PC-3 (cell line): ENCODE results near the gene L3MBTL1. TPM values are rescaled to one million over a fixed set of nuclear protein-coding genes. Genes with fewer than 3 reads are reported as not detected.

ENCODE experiments used
- ATAC-seq: fragments of 200-7000 bp; cut with Tn5 transposase; 2 replicates; pipeline ENCODE4 v1.9.1; 2020; ENCODE audit warnings: mild to moderate bottlenecking, moderate library complexity
- BruUV-seq: library from RNA; stranded (reverse); fragments of 400-500 nt; replicated peaks from 2 replicates; lab custom pipeline; 2021; lab: Mats Ljungman, UMichigan
- CTCF ChIA-PET: fragments of 300-600 bp; sonication (Branson Sonifier 250); formaldehyde crosslinking; loops from one replicate; lab custom pipeline; 2022; ENCODE audit warnings: antibody characterized with exemption; lab: Charles Lee
- POLR2A ChIA-PET: fragments of 300-600 bp; sonication (Branson Sonifier 250); formaldehyde crosslinking; loops from one replicate; lab custom pipeline; 2022; ENCODE audit warnings: antibody characterized with exemption; ENCODE audit not compliant: unreplicated experiment; lab: Charles Lee
- DNase-seq: peaks from one replicate; pipeline ENCODE4 v3.0.0-alpha.2; 2015
- H2AFZ ChIP-seq: fragments of 300-600 bp; sonication (generic); 2 replicates; pipeline ENCODE4 v1.6.0; 2016; ENCODE audit warnings: antibody characterized with exemption, low read length
- H3F3A ChIP-seq: fragments of 300-600 bp; sonication (generic); one replicate; pipeline ENCODE4 v1.6.0; 2017; ENCODE audit warnings: antibody characterized with exemption, low read length, control low read depth, mild to moderate bottlenecking; ENCODE audit not compliant: unreplicated experiment
- H3K27ac ChIP-seq: fragments of 300-600 bp; sonication (generic); 2 replicates; pipeline ENCODE4 v1.5.1; 2016; ENCODE audit warnings: mild to moderate bottlenecking, low read length
- H3K27me3 ChIP-seq: fragments of 300-600 bp; sonication (generic); 2 replicates; pipeline ENCODE4 v1.6.1; 2016; ENCODE audit warnings: low read length, mixed read lengths
- H3K36me3 ChIP-seq: fragments of 300-600 bp; sonication (generic); 2 replicates; pipeline ENCODE4 v1.6.1; 2016; ENCODE audit warnings: low read depth, mixed run types, low read length, mixed read lengths
- H3K4me1 ChIP-seq: fragments of 300-600 bp; sonication (generic); 2 replicates; pipeline ENCODE4 v1.5.1; 2016; ENCODE audit warnings: low read length; ENCODE audit not compliant: insufficient read depth
- H3K4me2 ChIP-seq: fragments of 300-600 bp; sonication (generic); 2 replicates; pipeline ENCODE4 v1.6.0; 2016; ENCODE audit warnings: low read length
- H3K4me3 ChIP-seq: fragments of 300-600 bp; sonication (generic); 2 replicates; pipeline ENCODE4 v1.5.1; 2016; ENCODE audit warnings: mild to moderate bottlenecking, low read length, mixed read lengths
- H3K79me2 ChIP-seq: fragments of 300-600 bp; sonication (generic); 2 replicates; pipeline ENCODE4 v1.6.1; 2017; ENCODE audit warnings: low read length, mixed read lengths
- H3K9ac ChIP-seq: fragments of 300-600 bp; sonication (generic); 2 replicates; pipeline ENCODE4 v1.6.0; 2016; ENCODE audit warnings: mild to moderate bottlenecking, low read length
- H3K9me2 ChIP-seq: fragments of 300-600 bp; sonication (generic); replicated peaks from 2 replicates; pipeline ENCODE4 v1.6.1; 2016; ENCODE audit warnings: mixed run types, low read length, mixed read lengths
- H3K9me3 ChIP-seq: fragments of 300-600 bp; sonication (generic); 2 replicates; pipeline ENCODE4 v1.6.1; 2016; ENCODE audit warnings: low read length, mixed read lengths
- H4K20me1 ChIP-seq: fragments of 300-600 bp; sonication (generic); 2 replicates; pipeline ENCODE4 v1.6.1; 2016; ENCODE audit warnings: low read length, mixed read lengths
- CTCF ChIP-seq: fragments of 300-600 bp; sonication (generic); conservative IDR thresholded peaks from 2 replicates; pipeline ENCODE4 v1.5.1; 2017; ENCODE audit warnings: antibody characterized with exemption, low read depth, mild to moderate bottlenecking, low read length
- EZH2 ChIP-seq: fragments of 300-600 bp; sonication (generic); IDR thresholded peaks from one replicate; pipeline ENCODE4 v1.6.1; 2017; ENCODE audit warnings: antibody characterized with exemption, mild to moderate bottlenecking, low read length; ENCODE audit not compliant: unreplicated experiment
- EZH2phosphoT487 ChIP-seq: fragments of 300-600 bp; sonication (generic); IDR thresholded peaks from 2 replicates; pipeline ENCODE4 v1.6.1; 2018; ENCODE audit warnings: mild to moderate bottlenecking, antibody characterized with exemption, low read length, borderline replicate concordance
- intact Hi-C: fragments of 100-400 bp; cut with micrococcal nuclease; formaldehyde crosslinking; loops from 2 replicates; pipeline ENCODE4 v1.9.0; 2023
- total RNA-seq: library from RNA; depleted of rRNA; stranded (reverse); fragments of >200 nt; gene quantifications from 2 replicates; pipeline ENCODE4 v1.2.3, GENCODE V29; 2014

Gene L3MBTL1
- total RNA-seq, 1 experiment from 2014 or later = 9.9 TPM

DNA sequence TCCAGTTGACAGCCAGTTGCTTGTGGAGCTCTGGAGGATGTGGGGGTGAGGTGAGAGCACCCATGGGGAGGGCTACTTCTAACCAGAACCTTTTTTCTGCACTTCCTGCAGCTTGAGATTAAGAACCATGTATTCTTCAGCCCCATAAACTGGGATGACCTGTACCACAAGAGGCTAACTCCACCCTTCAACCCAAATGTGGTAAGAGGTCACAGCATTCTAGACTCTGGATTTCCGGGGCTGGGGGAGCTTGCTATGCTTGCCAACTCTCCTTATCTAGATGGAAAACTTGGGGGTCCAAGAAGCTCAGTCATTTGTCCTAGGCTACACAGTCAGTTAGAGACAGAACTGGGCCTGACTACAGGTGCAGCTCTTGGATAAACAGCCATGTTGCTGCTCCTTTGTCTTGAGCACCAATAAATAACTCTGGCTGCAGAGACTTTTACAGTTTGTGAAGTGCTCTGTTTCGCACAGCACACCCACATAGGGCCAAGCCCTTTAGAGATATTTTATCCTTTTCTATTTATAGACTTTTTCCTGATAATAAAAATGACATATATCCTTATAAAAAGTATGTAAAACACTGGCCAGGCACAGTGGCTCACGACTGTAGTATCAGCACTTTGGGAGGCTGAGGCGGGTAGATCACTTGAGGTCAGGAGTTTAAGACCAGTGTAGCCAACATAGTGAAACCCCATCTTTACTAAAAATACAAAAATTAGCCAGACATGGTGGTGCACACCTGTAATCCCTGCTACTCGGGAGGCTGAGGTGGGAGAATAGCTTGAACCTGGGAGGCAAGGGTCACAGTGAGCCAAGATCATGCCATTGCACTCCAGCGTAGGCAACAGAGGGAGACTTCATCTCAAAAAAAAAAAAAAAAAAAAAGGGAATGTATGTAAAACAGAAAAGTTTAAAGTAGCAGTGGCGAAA is 72.6 kb downstream of the L3MBTL1 start:
- H3K79me2 ChIP-seq = no peaks in the 10 kb centered on the region
- ChIA-PET POLR2A (no interaction called here), CTCF (no interaction called here)
- TF ChIP-seq EZH2 = no peak
- no peak for TF ChIP-seq EZH2phosphoT487
- no peak for TF ChIP-seq CTCF
- no peaks in the 10 kb centered on the region for H4K20me1 ChIP-seq
- BruUV-seq = no TSS peak
- no peak overlapping the region for H3K9ac ChIP-seq
- H3K27me3 ChIP-seq = no peaks in the 10 kb centered on the region
- ATAC-seq = peak; percentile 50; the same call in 1 of the 2 replicates
- H3K4me1 ChIP-seq = no peaks in the 10 kb centered on the region
- no peak overlapping the region for H3K4me2 ChIP-seq
- peak; percentile 6 for DNase-seq
- no peaks in the 10 kb centered on the region for H3F3A ChIP-seq
- no peak overlapping the region for H3K4me3 ChIP-seq
- H3K9me2 ChIP-seq = no peaks in the 10 kb centered on the region
- intact Hi-C loops = no loop called here
- no peaks in the 10 kb centered on the region for H3K9me3 ChIP-seq
- H3K36me3 ChIP-seq = no peaks in the 10 kb centered on the region
- no peak overlapping the region for H3K27ac ChIP-seq
- no peak overlapping the region for H2AFZ ChIP-seq

- H3K9me2 ChIP-seq = no peaks in the 10 kb centered on the region
- H3K4me1 ChIP-seq = no peaks in the 10 kb centered on the region
- no peak overlapping the region for H3K27ac ChIP-seq
- ATAC-seq (no peak), DNase-seq (no peak)
- ChIA-PET CTCF (interaction anchor here (0.7 kb wide), 1 partner anchor 533 kb away, joined by 4 read pairs; no protein-coding TSS in a partner anchor), POLR2A (no interaction called here)
- H3K79me2 ChIP-seq = no peaks in the 10 kb centered on the region
- no TSS peak for BruUV-seq
- H3K4me3 ChIP-seq = no peak overlapping the region
- intact Hi-C loops = no loop called here
- no peak overlapping the region for H3K9ac ChIP-seq
- H3K27me3 ChIP-seq = no peaks in the 10 kb centered on the region
- no peak overlapping the region for H2AFZ ChIP-seq
- no peaks in the 10 kb centered on the region for H3K9me3 ChIP-seq
- no peaks in the 10 kb centered on the region for H3K36me3 ChIP-seq
- no peaks in the 10 kb centered on the region for H3F3A ChIP-seq
- no peak for TF ChIP-seq EZH2phosphoT487
- no peak for TF ChIP-seq EZH2
- TF ChIP-seq CTCF = no peak
- H4K20me1 ChIP-seq = no peaks in the 10 kb centered on the region
- H3K4me2 ChIP-seq = no peak overlapping the region
These were observed 75.8 kb downstream of the L3MBTL1 start for GRCh38 chr20:43583133-43583864.
